ENCODE measurements around the gene SYNPO.
A peak's percentile ranks its signal among the peaks of the same experiment; 100 is the strongest.

Gene SYNPO

DNA sequence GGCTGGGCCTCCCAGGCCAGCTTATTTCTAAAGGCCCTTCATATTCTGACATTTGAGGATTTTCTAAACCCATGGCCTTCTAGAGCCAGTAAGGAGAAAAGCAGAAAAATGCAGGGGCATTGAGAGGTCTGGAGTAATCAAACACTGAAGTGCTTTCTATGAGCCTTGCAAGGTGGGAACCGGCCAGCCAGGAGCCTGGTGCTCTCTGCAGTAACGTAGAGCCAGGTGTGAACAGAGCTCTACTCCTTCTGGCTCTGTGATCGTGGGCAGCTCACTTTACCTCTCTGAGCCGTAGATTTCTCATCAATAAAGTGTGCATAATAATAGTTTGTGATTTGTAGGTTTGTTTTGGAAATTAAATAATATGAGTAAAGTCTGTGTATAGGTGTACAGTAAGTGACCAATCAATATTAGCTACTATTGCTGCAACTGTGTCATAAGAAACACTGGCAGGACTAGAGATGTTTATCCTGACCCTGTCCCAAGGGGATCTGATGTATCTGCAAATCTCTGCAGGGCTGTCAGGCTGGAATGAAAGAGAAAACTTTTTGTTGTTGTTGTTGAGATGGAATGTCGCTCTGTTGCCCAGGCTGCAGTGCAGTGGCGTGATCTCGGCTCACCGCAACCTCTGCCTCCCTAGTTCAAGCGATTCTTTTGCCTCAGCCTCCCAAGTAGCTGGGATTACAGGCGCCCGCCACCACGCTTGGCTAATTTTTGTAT, 2.7 kb downstream of the SYNPO start:
- no peak for DNase-seq

DNA sequence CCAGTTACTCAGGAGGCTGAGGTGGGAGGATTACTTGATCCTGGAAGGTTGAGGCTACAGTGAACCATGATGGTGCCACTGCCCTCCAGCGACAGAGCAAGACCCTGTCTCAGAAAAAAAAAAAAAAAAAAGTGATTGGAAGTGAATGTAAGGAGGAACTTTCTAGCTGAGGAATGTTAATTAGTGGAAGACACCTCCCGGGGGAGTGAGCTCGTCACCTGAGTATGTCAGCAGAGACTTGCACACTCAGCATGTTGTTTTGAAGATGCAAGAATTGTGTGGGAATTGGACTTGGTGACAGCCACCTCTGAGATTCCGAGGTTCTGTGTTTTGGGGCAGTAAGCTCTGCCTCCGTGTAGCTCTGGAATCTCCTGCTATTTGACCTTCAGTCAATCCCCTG, 3.6 kb downstream of the SYNPO start:
- no peak for DNase-seq

DNA sequence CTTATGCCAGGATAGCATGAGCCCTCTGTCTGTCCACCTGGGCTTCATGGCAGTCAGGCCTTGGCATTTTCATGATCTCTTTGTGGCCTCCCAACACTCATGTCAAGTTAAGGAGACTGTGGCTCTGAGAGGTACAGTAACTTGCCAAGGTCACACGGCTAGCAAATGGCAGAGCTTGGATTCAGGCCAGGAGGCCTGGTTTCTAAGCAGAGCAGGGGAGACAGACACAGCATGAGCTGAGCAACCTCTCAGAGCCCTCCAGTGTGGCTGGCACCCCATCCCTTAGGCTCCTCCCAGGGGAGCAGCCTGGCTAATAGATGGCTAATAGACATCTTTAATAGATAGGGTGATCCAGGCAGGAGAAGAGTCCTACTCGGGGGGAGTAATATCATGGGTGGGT, 4.1 kb downstream of the SYNPO start:
- DNase-seq, result no peak

DNA sequence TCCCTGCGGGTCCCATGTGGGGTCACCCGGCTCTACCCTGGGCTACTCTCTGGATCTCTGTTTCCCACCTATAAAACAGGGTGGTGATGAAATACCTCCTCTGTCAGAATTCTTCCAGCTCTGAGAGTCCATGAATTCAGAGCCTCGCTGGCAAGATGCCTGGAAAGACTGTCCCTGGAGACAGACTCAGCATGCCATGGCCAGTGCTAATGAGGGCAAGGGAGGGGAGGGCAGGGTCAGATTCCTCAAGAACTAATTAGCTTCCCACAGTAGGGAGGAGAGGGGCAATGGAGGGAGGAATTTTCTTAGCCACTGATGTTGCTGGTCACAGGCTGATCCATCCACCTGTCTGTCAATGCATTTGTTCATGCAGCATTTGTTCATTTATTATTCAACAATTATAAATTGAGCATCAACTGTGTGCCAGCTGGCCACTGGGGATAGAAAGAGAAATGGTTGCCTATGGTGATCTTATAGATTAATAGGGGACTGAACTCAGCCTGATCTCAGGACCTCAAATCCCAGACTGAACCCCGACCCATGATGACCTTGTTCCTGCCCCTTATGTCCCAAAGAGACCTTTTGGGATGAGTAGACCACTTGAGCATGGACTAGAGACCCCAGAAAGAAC, 4.7 kb downstream of the SYNPO start:
- no peak for DNase-seq

DNA sequence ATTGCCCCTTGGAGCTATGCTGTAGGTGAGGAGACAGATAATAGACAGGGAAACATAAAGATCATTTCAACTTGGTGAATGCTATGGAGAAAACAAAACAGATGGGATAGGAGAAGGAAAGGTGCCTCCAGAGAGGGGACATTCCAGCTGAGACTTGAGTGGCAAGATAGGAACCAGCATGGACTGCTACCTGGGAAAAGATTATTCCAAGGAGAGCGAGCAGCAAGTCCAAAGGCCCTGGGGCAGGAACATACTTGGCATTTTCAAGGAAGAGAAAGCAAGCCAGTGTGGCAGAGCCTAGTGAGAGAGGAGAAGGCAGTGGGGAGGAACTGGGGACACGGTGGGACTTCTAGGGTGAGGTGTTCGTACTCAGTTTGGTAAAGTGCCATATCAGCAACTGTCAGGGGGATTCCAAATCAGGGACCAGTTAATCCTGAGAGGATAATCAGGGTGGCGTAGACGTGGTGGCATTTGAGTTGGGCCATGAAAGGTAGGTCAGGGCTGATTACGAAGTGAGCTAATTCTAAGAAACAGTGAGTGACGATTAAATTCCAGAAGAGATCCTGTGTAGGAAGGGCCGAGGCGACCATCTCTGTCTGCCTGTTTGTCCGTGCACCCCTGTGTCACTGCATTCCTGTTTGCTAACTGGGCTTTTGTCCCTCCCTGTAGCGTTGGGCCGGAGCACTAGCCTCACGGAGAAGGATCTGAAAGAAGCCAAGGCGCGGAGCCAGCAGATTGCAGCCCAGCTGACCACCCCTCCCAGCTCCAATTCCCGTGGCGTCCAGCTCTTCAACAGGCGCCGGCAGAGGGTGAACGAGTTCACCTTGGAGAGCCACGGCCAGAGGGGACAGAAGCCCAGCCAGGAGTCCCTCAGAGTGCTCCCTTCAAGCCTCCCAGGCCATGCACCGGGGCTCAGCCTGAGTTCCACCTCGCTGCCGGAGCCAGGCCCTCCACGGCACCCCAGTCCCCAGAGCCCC, 7.1 kb downstream of the SYNPO start:
- DNase-seq, result no peak

DNA sequence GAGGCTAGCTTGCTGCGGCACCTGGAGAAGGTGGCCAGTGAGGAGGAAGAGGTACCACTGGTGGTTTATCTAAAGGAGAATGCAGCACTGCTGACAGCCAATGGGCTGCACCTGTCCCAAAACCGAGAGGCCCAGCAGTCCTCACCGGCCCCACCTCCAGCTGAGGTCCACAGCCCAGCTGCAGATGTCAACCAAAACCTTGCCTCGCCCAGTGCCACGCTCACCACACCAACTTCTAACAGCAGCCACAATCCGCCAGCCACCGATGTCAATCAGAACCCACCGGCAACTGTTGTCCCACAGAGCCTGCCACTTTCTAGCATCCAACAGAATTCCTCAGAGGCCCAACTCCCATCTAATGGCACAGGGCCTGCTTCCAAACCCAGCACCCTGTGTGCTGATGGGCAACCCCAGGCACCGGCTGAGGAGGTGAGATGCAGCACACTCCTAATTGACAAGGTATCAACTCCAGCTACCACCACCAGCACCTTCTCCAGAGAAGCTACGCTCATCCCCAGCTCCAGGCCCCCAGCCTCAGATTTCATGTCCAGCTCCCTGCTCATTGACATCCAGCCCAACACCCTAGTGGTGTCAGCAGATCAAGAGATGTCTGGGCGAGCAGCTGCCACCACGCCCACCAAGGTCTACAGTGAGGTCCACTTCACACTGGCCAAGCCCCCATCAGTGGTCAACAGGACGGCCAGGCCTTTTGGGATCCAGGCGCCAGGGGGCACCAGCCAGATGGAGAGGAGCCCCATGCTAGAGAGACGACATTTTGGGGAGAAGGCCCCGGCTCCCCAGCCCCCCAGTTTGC, 8.0 kb downstream of the SYNPO start:
- no peak for DNase-seq

DNA sequence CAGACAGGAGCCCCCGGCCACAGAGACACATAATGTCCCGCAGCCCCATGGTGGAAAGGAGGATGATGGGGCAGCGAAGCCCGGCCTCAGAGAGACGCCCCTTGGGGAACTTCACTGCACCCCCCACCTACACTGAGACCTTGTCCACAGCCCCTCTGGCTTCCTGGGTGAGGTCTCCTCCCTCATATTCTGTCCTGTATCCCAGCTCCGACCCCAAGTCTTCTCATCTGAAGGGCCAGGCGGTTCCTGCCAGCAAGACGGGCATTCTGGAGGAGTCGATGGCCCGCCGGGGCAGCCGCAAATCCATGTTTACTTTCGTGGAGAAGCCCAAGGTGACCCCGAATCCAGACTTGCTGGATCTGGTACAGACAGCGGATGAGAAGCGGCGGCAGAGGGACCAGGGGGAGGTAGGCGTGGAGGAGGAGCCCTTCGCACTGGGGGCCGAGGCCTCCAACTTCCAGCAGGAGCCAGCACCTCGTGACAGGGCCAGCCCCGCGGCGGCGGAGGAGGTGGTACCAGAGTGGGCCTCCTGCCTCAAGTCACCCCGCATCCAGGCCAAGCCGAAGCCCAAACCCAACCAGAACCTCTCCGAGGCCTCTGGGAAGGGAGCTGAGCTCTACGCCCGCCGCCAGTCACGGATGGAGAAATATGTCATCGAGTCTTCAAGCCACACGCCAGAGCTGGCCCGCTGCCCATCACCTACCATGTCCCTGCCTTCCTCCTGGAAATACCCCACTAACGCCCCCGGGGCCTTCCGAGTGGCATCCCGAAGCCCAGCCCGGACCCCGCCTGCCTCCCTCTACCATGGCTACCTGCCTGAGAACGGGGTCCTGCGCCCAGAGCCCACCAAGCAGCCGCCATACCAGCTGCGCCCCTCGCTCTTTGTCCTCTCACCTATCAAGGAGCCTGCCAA, 8.9 kb downstream of the SYNPO start:
- no peak for DNase-seq

DNA sequence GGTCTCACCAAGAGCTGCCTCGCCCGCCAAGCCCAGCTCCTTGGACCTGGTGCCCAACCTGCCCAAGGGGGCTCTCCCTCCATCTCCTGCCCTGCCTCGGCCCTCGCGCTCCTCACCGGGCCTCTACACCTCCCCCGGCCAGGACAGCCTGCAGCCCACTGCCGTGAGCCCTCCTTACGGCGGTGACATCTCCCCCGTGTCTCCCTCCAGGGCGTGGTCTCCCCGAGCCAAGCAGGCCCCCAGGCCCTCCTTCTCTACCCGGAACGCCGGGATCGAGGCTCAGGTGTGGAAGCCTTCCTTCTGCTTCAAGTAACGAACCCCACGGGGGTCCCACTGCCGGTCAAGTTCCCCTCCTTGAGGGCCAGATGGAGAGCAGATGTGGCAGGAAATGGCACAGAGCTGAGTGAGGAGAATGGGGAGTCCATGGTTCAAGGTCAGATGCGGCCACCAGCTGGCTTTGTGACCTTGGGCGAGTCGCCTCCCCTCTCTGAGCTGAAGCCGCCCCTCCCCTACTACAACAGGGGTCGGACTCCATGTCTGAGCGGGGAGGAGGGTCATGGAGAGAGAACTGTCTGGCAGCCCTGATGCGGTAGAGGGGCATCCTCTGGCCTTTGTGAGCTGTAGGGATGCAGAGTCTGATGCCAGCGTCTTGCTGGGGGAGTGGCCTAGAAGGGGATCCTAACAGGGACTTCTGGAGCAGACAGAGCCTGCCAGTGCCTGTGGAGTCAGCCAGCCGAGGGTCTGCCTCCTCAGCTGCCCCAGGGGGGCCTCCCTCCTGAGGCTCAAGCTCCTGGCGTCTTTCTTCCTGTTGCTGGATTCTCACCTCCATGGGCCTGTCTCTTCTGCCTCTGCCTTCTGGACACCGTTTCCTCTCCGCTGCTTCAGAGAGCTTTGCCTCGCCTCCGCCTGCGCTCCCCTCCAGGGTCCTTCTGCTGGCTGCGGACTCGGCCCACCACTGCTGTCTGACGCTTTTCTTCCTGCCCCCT, 9.9 kb downstream of the SYNPO start:
- DNase-seq, result no peak

DNA sequence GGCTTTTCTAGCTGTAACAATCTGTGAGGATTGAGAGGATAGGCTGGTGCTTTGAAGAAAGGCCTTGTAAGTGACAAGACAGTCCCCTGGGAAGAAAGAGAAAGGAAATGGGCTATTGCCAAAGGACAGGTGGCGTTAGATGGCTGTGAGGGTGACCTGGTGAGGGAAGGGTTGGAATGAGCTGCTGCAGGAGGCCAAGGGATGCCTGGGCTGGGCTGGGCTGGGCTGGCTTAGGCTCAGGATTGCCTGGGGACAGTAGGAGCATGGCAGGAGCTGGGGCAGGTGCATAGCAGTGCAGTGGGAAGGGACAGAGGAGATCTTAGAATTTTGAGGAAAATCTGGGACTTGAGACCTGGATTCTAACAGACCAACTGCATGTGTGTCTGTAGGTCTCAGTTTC, 10.9 kb downstream of the SYNPO start:
- no peak for DNase-seq

DNA sequence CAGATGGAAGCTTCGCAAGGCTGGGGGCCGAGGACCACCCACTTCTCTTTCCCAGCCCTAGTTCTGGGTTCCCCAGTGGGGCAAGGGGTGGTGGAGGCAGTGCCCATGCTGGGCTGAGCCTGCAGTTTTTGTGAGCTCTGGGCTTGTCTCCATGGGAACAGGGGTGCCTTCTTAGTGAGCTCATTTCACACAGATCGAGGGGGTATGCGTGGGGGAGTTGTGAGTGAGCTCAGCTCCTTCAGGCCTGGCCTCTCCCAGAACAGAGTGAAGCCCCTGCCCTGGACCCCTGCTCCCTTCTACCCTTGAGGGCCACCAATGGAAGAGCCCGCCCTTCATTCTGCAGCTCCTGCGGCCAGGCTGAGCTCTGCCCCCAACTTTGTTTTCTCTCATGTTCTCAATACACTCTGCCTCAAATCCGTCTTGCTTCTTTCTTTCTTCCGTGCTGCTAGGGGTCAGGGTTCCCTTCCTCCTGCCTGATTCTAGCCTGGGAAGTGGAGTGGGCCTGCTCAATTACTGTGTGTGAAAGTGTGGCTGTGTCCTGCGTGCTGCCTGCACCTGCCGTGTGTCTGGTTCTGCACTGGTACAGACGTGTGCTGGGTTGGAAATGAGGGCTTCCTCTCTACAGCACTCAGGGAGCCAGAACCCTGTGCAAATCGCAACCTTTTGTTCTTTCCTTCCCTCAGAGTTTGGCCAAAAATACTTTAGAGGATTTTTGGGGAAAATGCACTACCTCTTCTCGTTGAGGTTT, 11.6 kb downstream of the SYNPO start:
- DNase-seq, result no peak

DNA sequence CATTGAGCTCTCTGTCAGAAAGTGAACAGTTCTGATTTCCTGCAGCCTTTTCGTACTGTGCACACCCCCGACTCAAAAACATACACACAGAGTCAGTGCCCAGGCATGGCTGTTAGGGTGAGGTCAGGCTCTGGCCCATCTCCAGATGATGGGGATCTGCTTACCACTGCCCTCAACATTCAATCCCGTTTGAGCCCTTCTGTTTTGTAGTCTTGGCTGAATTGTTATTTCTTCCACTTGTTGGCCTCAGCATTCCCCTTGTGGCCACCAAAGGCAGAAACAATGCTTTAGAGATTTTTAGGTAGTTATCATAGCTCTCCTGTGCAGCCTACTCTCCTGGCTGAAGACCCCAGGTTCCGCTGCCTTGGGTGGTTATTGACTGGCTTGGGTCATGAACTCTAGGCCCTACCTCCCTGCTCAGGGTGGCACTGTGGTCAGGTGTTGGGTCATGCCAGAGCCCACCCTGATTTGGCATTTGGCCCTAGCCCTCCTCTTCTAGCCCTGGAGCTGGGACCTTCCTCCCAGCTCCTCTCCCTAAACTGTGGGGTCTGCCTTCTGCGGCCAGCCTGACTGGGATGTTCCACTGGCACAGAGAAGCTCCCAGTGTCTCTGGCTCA, 12.8 kb downstream of the SYNPO start:
- no peak for DNase-seq

DNA sequence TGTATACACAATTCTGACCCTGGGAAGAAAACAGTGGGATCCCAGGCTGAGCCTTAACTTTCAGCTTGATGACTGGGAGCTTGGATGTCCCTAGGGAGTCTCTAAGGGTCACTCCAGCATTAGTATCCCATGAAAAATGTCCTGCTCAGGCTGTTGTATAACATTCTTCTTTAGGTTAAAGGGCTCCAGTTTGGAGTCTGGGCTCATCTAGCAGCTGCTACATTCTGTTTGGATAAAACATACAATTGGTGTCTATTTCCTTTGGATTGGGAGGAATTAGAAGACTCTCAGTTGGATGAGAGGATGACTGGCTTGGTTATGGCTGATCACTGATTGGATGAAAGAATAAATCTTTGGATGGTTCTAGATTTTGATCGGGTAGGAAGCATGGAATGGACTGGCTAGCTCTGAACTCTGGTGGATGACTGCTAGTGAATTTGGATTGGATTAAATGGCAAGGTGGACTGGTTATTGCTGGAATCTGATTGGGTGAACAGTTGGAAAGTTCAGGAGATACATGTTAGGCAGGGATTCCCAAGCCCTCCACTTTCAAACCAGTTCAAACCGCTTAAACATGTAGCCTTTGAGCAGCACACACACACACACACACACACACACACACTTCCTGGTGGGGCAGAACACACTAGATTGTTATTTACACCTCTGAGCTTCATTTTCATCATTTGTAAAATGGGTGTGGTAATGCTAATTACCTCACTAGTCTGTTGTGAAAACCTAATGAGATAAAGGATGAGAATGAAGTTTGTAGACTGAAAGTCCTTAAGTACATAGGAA, 13.5 kb downstream of the SYNPO start:
- DNase-seq, result no peak

DNA sequence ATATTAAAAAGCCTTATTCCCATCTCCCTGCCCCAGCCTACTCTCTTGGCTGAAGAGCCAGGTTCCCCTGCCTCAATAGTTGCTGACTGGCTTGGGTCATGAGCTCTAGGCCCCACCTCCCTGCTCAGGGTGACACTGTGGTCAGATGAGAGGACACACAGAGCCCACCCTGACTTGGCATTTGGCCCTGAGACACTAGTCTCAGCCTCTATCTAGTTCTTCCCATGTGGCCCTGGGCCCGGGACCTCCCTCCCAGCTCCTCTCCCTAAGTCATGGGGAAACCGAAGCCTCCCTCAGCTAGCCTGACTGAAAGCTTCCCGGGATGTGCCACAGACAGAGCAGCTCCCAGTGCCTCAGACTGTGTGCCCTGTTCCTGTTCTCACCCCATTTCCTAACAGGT, 14.8 kb downstream of the SYNPO start:
- no peak for DNase-seq

DNA sequence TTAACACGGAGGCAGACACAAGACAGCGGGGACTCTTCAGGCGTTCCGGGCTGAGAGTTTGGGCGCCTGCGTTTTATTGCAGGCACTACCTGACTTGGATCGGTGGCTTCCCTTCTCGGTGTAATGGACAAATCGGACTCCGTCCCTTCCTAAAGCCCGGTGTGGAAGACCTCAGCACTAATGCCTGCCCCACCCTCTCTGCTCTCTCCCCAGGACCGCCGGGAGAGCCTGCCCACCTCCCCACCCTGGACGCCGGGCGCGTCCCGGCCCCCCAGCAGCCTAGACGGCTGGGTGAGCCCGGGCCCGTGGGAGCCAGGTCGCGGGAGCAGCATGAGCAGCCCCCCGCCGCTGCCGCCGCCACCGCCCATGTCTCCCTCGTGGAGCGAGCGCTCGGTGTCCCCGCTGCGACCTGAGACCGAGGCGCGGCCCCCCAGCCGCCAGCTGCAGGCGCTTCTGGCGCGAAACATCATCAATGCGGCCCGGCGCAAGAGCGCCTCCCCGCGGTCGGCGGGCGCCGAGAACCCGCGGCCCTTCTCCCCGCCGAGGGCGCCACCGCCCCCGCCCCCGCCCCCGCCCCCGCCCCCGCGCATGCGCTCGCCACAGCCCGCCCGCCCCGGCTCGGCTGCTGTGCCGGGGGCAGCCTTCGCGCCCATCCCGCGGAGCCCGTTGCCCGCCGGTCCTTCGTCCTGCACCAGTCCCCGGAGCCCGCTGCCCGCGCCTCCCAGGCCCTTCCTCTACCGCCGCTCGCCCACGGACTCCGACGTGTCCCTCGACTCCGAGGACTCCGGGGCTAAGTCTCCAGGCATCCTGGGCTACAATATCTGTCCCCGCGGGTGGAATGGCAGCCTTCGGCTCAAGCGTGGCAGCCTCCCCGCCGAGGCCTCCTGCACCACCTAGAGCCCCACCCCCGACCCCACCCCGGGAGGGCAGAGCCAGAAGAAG, 16.0 kb downstream of the SYNPO start:
- peak; percentile 35 for DNase-seq

DNA sequence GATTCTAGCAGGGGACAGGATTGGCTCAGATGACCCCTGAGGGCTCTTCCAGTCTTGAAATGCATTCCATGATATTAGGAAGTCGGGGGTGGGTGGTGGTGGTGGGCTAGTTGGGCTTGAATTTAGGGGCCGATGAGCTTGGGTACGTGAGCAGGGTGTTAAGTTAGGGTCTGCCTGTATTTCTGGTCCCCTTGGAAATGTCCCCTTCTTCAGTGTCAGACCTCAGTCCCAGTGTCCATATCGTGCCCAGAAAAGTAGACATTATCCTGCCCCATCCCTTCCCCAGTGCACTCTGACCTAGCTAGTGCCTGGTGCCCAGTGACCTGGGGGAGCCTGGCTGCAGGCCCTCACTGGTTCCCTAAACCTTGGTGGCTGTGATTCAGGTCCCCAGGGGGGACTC, 17.7 kb downstream of the SYNPO start:
- DNase-seq, result no peak

DNA sequence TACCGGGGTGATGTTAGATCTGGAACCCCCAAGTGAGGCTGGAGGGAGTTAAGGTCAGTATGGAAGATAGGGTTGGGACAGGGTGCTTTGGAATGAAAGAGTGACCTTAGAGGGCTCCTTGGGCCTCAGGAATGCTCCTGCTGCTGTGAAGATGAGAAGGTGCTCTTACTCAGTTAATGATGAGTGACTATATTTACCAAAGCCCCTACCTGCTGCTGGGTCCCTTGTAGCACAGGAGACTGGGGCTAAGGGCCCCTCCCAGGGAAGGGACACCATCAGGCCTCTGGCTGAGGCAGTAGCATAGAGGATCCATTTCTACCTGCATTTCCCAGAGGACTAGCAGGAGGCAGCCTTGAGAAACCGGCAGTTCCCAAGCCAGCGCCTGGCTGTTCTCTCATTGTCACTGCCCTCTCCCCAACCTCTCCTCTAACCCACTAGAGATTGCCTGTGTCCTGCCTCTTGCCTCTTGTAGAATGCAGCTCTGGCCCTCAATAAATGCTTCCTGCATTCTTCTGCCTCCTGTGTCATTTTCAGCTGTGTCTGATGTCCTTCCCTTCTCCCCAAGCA, 18.3 kb downstream of the SYNPO start:
- DNase-seq, result no peak
